HEK293 (cell line): Measurements from ENCODE around the gene TMPRSS12.
A peak's percentile ranks its signal among the peaks of the same experiment; 100 is the strongest.

Experiments used
- CTCF ChIA-PET: fragments of 350-600 bp; formaldehyde crosslinking; extraction: SDS; loops from one replicate; lab custom pipeline; 2021; ENCODE audit warnings: antibody characterized with exemption; lab: Yijun Ruan, JAX
- POLR2A ChIA-PET: fragments of 300-600 bp; formaldehyde crosslinking; extraction: SDS; loops from one replicate; lab custom pipeline; 2020; ENCODE audit warnings: antibody characterized with exemption, inconsistent platforms; lab: Yijun Ruan, JAX
- H3K27ac ChIP-seq: fragments of 200-500 bp; sonication (Bioruptor generic); 2 replicates; pipeline ENCODE4 v1.5.1; 2014; ENCODE audit warnings: low read depth, low read length, control low read depth, inconsistent platforms; ENCODE audit errors: extremely low read depth
- H3K36me3 ChIP-seq, 2 experiments: fragments of 200-500 bp in 1 of 2; sonication (Bioruptor generic) in 1 of 2; 1 replicate in 1 of 2; 2 replicates in 1 of 2; pipeline ENCODE4 v1.5.1; 2014 to 2017; ENCODE audit warnings: inconsistent platforms in 2 of 2, low read length in 2 of 2; ENCODE audit not compliant: control insufficient read depth in 2 of 2, insufficient read depth in 1 of 2
- H3K4me1 ChIP-seq: fragments of 200-500 bp; sonication (Bioruptor generic); 2 replicates; pipeline ENCODE4 v1.5.1; 2014; ENCODE audit warnings: mild to moderate bottlenecking, low read length, inconsistent platforms; ENCODE audit not compliant: control insufficient read depth, insufficient read depth
- H3K4me3 ChIP-seq: 2 replicates; pipeline ENCODE4 v1.5.1; 2011; ENCODE audit warnings: low read depth, mild to moderate bottlenecking, control low read depth, low read length, moderate library complexity
- H3K9me3 ChIP-seq: fragments of 200-500 bp; sonication (Bioruptor generic); 2 replicates; pipeline ENCODE4 v1.5.1; 2014; ENCODE audit warnings: low read depth, low read length, inconsistent platforms; ENCODE audit not compliant: control insufficient read depth, insufficient read depth
- EGR2 ChIP-seq: fragments of 450-650 bp; formaldehyde crosslinking; IDR thresholded peaks from 2 replicates; pipeline ENCODE4 v1.5.1; 2016; ENCODE audit warnings: low read depth, missing biosample characterization, missing genetic modification characterization
- GLIS1 ChIP-seq: fragments of 450-650 bp; formaldehyde crosslinking; IDR thresholded peaks from 2 replicates; pipeline ENCODE4 v1.5.1; 2016; ENCODE audit warnings: missing biosample characterization, missing genetic modification characterization
- KLF1 ChIP-seq: fragments of 450-650 bp; formaldehyde crosslinking; IDR thresholded peaks from 2 replicates; pipeline ENCODE4 v1.5.1; 2016; ENCODE audit warnings: missing biosample characterization, missing genetic modification characterization
- MZF1 ChIP-seq: fragments of 450-650 bp; formaldehyde crosslinking; IDR thresholded peaks from 2 replicates; pipeline ENCODE4 v1.5.1; 2017; ENCODE audit warnings: missing biosample characterization, missing genetic modification characterization, borderline replicate concordance
- PRDM1 ChIP-seq: fragments of 450-650 bp; formaldehyde crosslinking; IDR thresholded peaks from 2 replicates; pipeline ENCODE4; 2016; ENCODE audit warnings: missing biosample characterization, missing genetic modification characterization
- SETDB1 ChIP-seq: IDR thresholded peaks from one replicate; pipeline ENCODE4 v1.6.1; 2017; ENCODE audit warnings: mild to moderate bottlenecking, low read length, moderate library complexity, mixed read lengths; ENCODE audit not compliant: insufficient read length
- SP3 ChIP-seq: fragments of 450-650 bp; formaldehyde crosslinking; IDR thresholded peaks from 2 replicates; pipeline ENCODE4 v1.5.1; 2016; ENCODE audit warnings: missing biosample characterization, missing genetic modification characterization
- ZBTB20 ChIP-seq: fragments of 450-650 bp; formaldehyde crosslinking; IDR thresholded peaks from 2 replicates; pipeline ENCODE4 v1.5.1; 2016; ENCODE audit warnings: missing biosample characterization, missing genetic modification characterization
- ZNF114 ChIP-seq: fragments of 450-650 bp; formaldehyde crosslinking; IDR thresholded peaks from 2 replicates; pipeline ENCODE4 v1.5.0; 2017; ENCODE audit warnings: missing biosample characterization, missing genetic modification characterization
- ZNF146 ChIP-seq: fragments of 450-650 bp; formaldehyde crosslinking; IDR thresholded peaks from 2 replicates; pipeline ENCODE4 v1.5.1; 2016; ENCODE audit warnings: missing biosample characterization, missing genetic modification characterization
- ZNF148 ChIP-seq: fragments of 450-650 bp; formaldehyde crosslinking; IDR thresholded peaks from 2 replicates; pipeline ENCODE4 v1.5.0; 2017; ENCODE audit warnings: missing biosample characterization, missing genetic modification characterization, borderline replicate concordance
- ZNF214 ChIP-seq: fragments of 450-650 bp; formaldehyde crosslinking; IDR thresholded peaks from 2 replicates; pipeline ENCODE4 v1.5.1; 2017; ENCODE audit warnings: missing biosample characterization, mild to moderate bottlenecking, missing genetic modification characterization, borderline replicate concordance
- ZNF221 ChIP-seq: fragments of 450-650 bp; formaldehyde crosslinking; IDR thresholded peaks from 2 replicates; pipeline ENCODE4 v1.5.1; 2017; ENCODE audit warnings: missing biosample characterization, missing genetic modification characterization, borderline replicate concordance
- ZNF23 ChIP-seq: fragments of 450-650 bp; formaldehyde crosslinking; IDR thresholded peaks from 2 replicates; pipeline ENCODE4 v1.5.1; 2016; ENCODE audit warnings: missing biosample characterization, missing genetic modification characterization, borderline replicate concordance
- ZNF280D ChIP-seq: fragments of 450-650 bp; formaldehyde crosslinking; IDR thresholded peaks from 2 replicates; pipeline ENCODE4 v1.5.1; 2016; ENCODE audit warnings: missing biosample characterization, missing genetic modification characterization
- ZNF311 ChIP-seq: fragments of 450-650 bp; formaldehyde crosslinking; IDR thresholded peaks from 2 replicates; pipeline ENCODE4 v1.5.1; 2017; ENCODE audit warnings: missing biosample characterization, missing genetic modification characterization, borderline replicate concordance
- ZNF324 ChIP-seq: fragments of 450-650 bp; formaldehyde crosslinking; IDR thresholded peaks from 2 replicates; pipeline ENCODE4 v1.5.1; 2016; ENCODE audit warnings: missing biosample characterization, missing genetic modification characterization
- ZNF544 ChIP-seq: fragments of 450-650 bp; formaldehyde crosslinking; IDR thresholded peaks from 2 replicates; pipeline ENCODE4 v1.5.0; 2017; ENCODE audit warnings: missing biosample characterization, missing genetic modification characterization
- ZNF558 ChIP-seq: fragments of 450-650 bp; formaldehyde crosslinking; IDR thresholded peaks from 2 replicates; pipeline ENCODE4 v1.5.1; 2016; ENCODE audit warnings: missing biosample characterization, missing genetic modification characterization
- ZNF600 ChIP-seq: fragments of 450-650 bp; formaldehyde crosslinking; IDR thresholded peaks from 2 replicates; pipeline ENCODE4 v1.5.1; 2016; ENCODE audit warnings: missing biosample characterization, missing genetic modification characterization
- ZNF626 ChIP-seq: fragments of 450-650 bp; sonication (Bioruptor Pico); formaldehyde crosslinking; IDR thresholded peaks from 2 replicates; pipeline ENCODE4 v1.5.1; 2018; ENCODE audit warnings: missing biosample characterization, missing genetic modification characterization, inconsistent platforms
- ZNF664 ChIP-seq: fragments of 450-650 bp; formaldehyde crosslinking; IDR thresholded peaks from 2 replicates; pipeline ENCODE4 v1.5.1; 2016; ENCODE audit warnings: missing biosample characterization, missing genetic modification characterization
- ZNF747 ChIP-seq: fragments of 450-650 bp; formaldehyde crosslinking; IDR thresholded peaks from 2 replicates; pipeline ENCODE4 v1.5.1; 2016; ENCODE audit warnings: missing biosample characterization, missing genetic modification characterization
- ZNF785 ChIP-seq: fragments of 450-650 bp; formaldehyde crosslinking; IDR thresholded peaks from 2 replicates; pipeline ENCODE4 v1.5.1; 2016; ENCODE audit warnings: missing biosample characterization, missing genetic modification characterization
- ZSCAN16 ChIP-seq: fragments of 450-650 bp; formaldehyde crosslinking; IDR thresholded peaks from 2 replicates; pipeline ENCODE4 v1.5.1; 2016; ENCODE audit warnings: missing biosample characterization, missing genetic modification characterization
- TF ChIP-seq, protein P1 (sequence below): fragments of 450-650 bp; formaldehyde crosslinking; IDR thresholded peaks from 2 replicates; pipeline ENCODE4 v1.5.1; 2016; ENCODE audit warnings: missing biosample characterization, missing genetic modification characterization

The TMPRSS12 gene, protein sequence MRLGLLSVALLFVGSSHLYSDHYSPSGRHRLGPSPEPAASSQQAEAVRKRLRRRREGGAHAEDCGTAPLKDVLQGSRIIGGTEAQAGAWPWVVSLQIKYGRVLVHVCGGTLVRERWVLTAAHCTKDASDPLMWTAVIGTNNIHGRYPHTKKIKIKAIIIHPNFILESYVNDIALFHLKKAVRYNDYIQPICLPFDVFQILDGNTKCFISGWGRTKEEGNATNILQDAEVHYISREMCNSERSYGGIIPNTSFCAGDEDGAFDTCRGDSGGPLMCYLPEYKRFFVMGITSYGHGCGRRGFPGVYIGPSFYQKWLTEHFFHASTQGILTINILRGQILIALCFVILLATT

DNA sequence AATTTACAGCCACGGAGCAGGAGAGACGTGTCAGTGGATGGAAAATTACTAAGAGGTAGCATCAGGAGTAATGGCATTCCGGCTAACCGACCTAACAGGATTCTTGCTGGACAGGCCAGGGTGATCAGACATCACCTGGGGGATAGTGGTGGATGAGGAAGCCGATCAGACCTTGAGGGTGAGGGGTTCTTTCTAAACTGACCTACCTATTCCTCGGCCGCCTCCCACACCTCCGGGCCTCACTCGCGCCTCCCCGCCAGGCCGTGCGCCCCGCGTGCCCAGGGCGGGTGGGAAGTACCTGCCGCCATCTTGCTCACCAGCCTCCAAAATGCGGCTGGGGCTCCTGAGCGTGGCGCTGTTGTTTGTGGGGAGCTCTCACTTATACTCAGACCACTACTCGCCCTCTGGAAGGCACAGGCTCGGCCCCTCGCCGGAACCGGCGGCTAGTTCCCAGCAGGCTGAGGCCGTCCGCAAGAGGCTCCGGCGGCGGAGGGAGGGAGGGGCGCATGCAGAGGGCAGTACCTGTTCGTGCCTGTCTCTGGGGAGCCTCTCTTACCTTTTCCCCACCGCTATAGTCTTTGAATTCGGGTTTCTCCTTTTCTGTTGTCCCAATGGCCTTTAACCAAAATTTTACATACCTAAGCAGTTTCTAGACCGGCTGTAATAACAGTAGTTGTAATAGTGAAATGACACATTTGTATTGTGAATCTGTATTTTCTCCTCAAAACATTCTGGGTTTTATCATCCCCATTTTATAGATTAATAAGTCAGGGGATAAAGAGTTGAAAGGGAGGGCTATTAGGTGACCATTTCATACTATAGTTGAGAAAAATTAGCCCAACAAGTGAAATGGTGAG, at the start of gene TMPRSS12:
TSS of gene TMPRSS12 (plus strand) at position 290 of the 857 bp plus-strand sequence. CDS start at position 329, 39 bp downstream.
- Histone ChIP-seq H3K36me3 (no peaks in the 10 kb centered on the region), H3K4me1 (no peaks in the 10 kb centered on the region), H3K4me3 (no peak within 1 kb of the TSS), H3K27ac (no peak within 1 kb of the TSS), H3K9me3 (no peaks in the 10 kb centered on the region)
- ChIA-PET POLR2A (no interaction called here), CTCF (interaction anchor here (0.7 kb wide), 1 partner anchor 12 kb away, joined by 3 read pairs; no protein-coding TSS in a partner anchor)
- TF ChIP-seq ZNF664 (tag by site-specific recombination) (no peak), ZNF558 (no peak), ZNF221 (tag by site-specific recombination) (no peak), GLIS1 (tag by site-specific recombination) (no peak), ZNF544 (tag by site-specific recombination) (no peak), SP3 (tag by site-specific recombination) (no peak), ZBTB20 (no peak), ZNF214 (tag by site-specific recombination) (no peak), ZNF324 (tag by site-specific recombination) (no peak), ZNF148 (tag by site-specific recombination) (no peak), KLF1 (no peak), ZNF114 (tag by site-specific recombination) (no peak), ZNF600 (tag by site-specific recombination) (no peak), PRDM1 (tag by site-specific recombination) (no peak), ZNF311 (tag by site-specific recombination) (no peak), ZNF23 (tag by site-specific recombination) (no peak)
- TF ChIP-seq, protein P1, sequence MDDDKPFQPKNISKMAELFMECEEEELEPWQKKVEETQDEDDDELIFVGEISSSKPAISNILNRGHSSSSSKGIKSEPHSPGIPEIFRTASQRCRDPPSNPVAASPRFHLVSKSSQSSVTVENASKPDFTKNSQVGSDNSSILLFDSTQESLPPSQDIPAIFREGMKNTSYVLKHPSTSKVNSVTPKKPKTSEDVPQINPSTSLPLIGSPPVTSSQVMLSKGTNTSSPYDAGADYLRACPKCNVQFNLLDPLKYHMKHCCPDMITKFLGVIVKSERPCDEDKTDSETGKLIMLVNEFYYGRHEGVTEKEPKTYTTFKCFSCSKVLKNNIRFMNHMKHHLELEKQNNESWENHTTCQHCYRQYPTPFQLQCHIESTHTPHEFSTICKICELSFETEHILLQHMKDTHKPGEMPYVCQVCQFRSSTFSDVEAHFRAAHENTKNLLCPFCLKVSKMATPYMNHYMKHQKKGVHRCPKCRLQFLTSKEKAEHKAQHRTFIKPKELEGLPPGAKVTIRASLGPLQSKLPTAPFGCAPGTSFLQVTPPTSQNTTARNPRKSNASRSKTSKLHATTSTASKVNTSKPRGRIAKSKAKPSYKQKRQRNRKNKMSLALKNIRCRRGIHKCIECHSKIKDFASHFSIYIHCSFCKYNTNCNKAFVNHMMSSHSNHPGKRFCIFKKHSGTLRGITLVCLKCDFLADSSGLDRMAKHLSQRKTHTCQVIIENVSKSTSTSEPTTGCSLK (tag by site-specific recombination): no peak

DNA sequence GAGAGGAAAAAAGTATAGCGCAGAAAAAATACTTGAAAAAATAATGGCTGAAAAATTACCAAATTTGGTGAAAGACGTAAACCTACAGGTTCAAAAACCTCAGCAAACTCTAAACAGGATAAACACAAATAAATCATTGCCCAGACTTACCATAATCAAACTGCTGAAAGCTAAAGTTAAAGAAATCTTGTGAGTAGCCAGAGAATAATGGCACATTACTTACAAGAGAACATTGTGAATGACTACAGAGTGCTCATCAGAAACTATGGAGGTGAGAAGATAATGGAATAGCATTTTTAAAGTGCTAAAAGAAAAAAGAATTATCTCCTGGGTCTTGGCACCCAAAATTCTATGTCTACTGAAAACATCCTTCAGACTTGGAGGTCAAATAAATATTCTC, 42.8 kb upstream of the TMPRSS12 start:
- H3K27ac ChIP-seq: no peak overlapping the region
- peaks cover 24 to 44% of the 10 kb centered on the region in 2 experiments for H3K36me3 ChIP-seq
- no peaks in the 10 kb centered on the region for H3K4me1 ChIP-seq
- TF ChIP-seq ZNF785 (tag by site-specific recombination): no peak
- TF ChIP-seq ZNF146 (tag by site-specific recombination): peak; percentile 82
- TF ChIP-seq SETDB1: peak; percentile 92
- TF ChIP-seq ZNF747 (tag by site-specific recombination): no peak
- peak; percentile 88 for TF ChIP-seq ZNF626 (tag by site-specific recombination)
- TF ChIP-seq ZSCAN16 (tag by site-specific recombination): no peak
- TF ChIP-seq EGR2 (tag by site-specific recombination): no peak
- TF ChIP-seq ZNF280D (tag by site-specific recombination): 0 out of 2 replicates have a peak, but pooled peaks have one; percentile 52
- no peak for TF ChIP-seq MZF1 (tag by site-specific recombination)
- peak; percentile 98 for TF ChIP-seq ZNF558
- ChIA-PET POLR2A (no interaction called here), CTCF (no interaction called here)
- no peak overlapping the region for H3K4me3 ChIP-seq
- H3K9me3 ChIP-seq: no peaks in the 10 kb centered on the region
